ENCODE data around the gene SPINT2. TPM values are rescaled to one million over a fixed set of nuclear protein-coding genes. Genes with fewer than 3 reads are reported as not detected.
"Not testable (repeated sequence)": the region's sequence is repeated elsewhere in the genome, so short reads cannot be mapped to it uniquely, and the experiment has no call there.

SPINT2 gene
- total RNA-seq, 1 donor from 2014 or later: 231 TPM

GRCh38 chr19:38227287-38228004 lies 36.9 kb upstream of the SPINT2 start:
- H3K27me3 ChIP-seq: peaks cover 69% of the 10 kb centered on the region
- no peak for TF ChIP-seq CTCF (IDR thresholded peaks at IDR 0.05)
- intact Hi-C loops (cut with DNase I): no loop called here
- ATAC-seq (no peak), DNase-seq (no peak)
- H3K4me3 ChIP-seq: no peak overlapping the region
- no peaks in the 10 kb centered on the region for H3K9me3 ChIP-seq
- H3K27ac ChIP-seq: no peak overlapping the region
- peaks cover 8% of the 10 kb centered on the region for H3K4me1 ChIP-seq
- no peaks in the 10 kb centered on the region for H3K36me3 ChIP-seq

DNA sequence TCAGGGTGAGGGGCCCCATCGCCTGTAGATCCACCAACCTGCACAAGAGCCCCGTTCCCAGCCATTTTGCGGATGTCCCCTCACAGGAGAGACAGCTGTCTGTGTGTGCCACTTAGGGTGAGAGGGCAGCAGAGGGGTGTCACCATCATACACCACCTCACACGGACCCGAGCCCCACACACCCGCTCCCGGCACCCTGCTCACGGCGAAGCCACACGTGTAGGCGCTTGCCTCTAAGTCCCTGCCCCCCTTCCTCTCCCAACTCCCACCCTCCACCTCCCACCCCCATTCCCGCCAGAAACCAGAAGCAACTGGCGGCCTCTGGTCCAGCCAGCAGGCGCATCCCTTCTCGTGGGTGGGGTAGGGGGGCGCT lies 36.4 kb upstream of the SPINT2 start:
- H3K9me3 ChIP-seq: no peaks in the 10 kb centered on the region
- ATAC-seq (no peak), DNase-seq (no peak)
- H3K27me3 ChIP-seq: peaks cover 64% of the 10 kb centered on the region
- no peak overlapping the region for H3K4me3 ChIP-seq
- no peaks in the 10 kb centered on the region for H3K36me3 ChIP-seq
- intact Hi-C loops (cut with DNase I): no loop called here
- peaks cover 8% of the 10 kb centered on the region for H3K4me1 ChIP-seq
- no peak for TF ChIP-seq CTCF (IDR thresholded peaks at IDR 0.05)
- H3K27ac ChIP-seq: no peak overlapping the region

DNA sequence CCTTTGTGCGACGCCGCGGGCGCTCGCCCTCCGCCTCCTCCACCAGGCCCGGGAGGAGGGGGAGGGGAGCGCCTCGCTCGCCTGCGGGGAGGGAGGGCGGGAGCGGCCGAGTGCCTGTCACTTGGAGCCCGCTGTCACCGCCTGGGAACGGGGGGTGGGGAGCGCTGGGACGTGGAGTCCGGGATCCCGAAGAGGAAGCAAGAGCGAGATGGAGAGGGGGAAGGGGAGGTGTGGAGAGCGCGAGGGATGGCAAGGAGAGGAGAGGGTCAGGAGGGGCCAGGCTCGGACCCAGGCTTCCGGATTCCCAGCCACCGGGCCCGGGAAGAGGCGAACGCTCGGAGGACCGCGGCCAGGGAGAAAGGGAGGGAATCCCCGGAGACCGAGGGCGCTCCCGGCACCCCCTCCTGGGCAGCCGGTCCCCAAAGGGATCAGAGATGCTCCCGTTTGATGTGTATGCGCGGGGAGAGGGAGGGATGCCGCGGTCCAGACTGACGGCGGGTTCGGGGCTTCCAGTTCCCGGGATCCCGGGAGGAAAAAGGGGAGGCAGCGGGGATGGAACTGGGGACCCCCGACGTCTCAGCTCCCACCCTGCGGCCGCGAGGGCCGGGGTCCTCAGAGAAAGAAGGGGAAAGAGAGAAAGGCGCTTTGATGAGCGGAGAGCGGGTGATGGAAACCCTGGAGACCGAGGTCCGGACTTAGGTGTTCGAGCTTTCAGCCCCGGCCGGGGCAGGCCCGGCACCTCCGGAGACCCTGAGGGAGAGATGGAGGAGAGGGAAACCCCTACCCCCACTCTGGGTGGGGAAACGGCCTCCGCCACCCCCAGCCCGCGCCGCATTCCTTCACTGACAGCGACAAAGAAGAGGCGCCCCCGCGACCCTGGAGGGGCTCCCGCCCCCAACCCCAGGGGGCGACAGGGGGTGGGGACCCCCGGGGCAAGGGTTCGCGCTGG lies 35.6 kb upstream of the SPINT2 start:
- H3K27ac ChIP-seq: no peak overlapping the region
- H3K4me1 ChIP-seq: peaks cover 8% of the 10 kb centered on the region
- H3K4me3 ChIP-seq: no peak overlapping the region
- no peak for DNase-seq
- no peak for ATAC-seq
- H3K9me3 ChIP-seq: no peaks in the 10 kb centered on the region
- TF ChIP-seq CTCF (IDR thresholded peaks at IDR 0.05): no peak
- intact Hi-C loops (cut with DNase I): no loop called here
- H3K36me3 ChIP-seq: no peaks in the 10 kb centered on the region
- peaks cover 56% of the 10 kb centered on the region for H3K27me3 ChIP-seq

DNA sequence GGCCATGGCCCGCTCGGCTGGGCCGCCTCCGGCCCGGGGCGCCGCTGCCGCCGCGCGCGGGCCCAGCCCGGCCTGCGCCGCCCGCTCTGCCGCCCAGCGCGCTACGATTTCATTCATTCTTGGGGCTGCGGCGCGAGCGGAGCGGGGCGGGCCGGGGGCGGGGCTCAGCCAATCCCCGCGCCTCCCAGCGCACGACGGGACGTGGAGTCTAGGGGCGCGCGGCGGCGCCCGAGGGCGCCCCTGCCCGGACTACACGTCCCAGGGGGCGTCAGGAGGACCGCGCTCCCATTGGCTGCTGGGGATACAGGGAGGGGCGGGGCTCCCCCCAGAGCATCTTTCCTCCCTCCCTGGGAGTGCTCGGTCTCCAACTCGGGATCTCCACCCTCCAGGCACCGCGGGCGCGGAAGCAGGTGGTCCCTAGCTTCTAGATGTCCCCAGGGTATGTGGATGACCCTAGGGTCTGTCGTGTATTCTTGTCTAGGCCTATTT lies 34.7 kb upstream of the SPINT2 start:
- H3K27ac ChIP-seq: no peak overlapping the region
- H3K4me1 ChIP-seq: peaks cover 8% of the 10 kb centered on the region
- intact Hi-C loops (cut with DNase I): no loop called here
- H3K4me3 ChIP-seq: no peak overlapping the region
- peak; percentile 76 for DNase-seq
- H3K36me3 ChIP-seq: no peaks in the 10 kb centered on the region
- peaks cover 47% of the 10 kb centered on the region for H3K27me3 ChIP-seq
- H3K9me3 ChIP-seq: no peaks in the 10 kb centered on the region
- ATAC-seq: peak; percentile 66
- no peak for TF ChIP-seq CTCF (IDR thresholded peaks at IDR 0.05)

- peaks cover 37% of the 10 kb centered on the region for H3K27me3 ChIP-seq
- H3K9me3 ChIP-seq; H3K4me3 ChIP-seq; ATAC-seq; intact Hi-C loops (cut with DNase I); DNase-seq; H3K27ac ChIP-seq; H3K36me3 ChIP-seq; H3K4me1 ChIP-seq: not testable (repeated sequence)
These were observed 33.8 kb upstream of the SPINT2 start for GRCh38 chr19:38230506-38231133.

Measured in upper lobe of right lung (tissue), 1 donor.